Left renal pelvis (tissue), 4 donors: Measurements from ENCODE around the gene PAX7. TPM values are rescaled to one million over a fixed set of nuclear protein-coding genes. Genes with fewer than 3 reads are reported as not detected.
"Not testable (repeated sequence)": the region's sequence is repeated elsewhere in the genome, so short reads cannot be mapped to it uniquely, and the experiment has no call there.

ENCODE experiments used
- DNase-seq, 4 donors: peaks; one replicate each; pipeline ENCODE4 v3.0.0-alpha.2; 2013; ENCODE audit warnings: low read depth in 4 of 4, low spot score in 3 of 4
- polyA plus RNA-seq, 4 donors: library from polyadenylated mRNA; unstranded; fragments of 120-200 nt; gene quantifications; one replicate each; pipeline ENCODE4 v1.2.1, GENCODE V29; 2013; ENCODE audit not compliant: insufficient read length in 4 of 4

PAX7 gene
- polyA plus RNA-seq, 4 donors = not detected

DNA sequence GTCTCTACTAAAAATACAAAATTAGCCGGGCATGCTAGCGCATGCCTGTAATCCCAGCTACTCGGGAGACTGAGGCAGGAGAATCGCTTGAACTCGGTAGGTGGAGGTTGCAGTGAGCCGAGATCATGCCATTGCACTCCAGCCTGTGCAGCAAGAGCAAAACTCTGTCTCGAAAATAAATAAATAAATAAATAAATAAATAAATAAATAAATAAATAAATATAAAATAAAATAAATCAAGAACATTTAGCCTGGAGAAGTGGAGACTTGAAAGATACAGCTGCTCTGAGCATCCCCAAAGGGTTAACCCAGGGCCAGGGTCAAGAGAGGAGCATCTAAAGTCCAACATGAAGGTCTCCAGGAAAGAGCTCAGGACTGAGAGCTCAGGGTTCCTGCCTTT, 63.6 kb downstream of the PAX7 start:
- DNase-seq = not testable (repeated sequence)

DNA sequence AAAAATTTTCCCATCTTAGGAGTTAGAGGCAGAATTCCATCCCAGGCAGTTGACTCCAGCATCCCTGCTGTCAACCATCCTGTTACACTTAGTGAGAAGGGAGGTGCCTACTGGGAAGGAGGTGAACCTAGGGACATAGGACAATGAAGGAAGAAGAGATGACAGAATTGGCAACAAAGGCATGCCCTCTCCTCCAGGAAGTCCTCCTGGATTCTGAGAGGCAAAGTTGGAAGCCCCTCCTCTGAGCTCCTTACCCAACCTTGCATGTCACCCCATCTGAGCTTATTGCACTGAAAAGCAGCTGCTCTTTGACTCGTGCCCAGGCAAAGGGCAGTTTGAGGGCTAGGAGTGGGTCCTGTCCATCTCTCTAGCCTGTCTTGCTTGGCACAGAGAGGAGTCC, 66.9 kb downstream of the PAX7 start:
- no peak for DNase-seq

DNA sequence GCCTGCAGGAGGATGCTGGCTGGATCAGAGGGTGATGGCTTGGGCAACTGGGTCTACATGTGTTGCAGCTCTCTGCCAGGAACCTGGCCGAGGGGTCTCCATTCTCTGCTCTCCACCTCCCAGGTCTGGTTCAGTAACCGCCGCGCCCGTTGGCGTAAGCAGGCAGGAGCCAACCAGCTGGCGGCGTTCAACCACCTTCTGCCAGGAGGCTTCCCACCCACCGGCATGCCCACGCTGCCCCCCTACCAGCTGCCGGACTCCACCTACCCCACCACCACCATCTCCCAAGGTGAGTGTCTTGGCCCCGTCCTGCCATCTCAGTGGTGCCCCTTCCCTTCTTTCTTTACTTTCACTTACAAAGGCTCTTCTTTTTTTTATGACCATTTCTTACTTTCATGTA, 69.9 kb downstream of the PAX7 start:
- DNase-seq = no peak

- DNase-seq = no peak
These were observed 70.5 kb downstream of the PAX7 start for GRCh38 chr1:18701183-18701582.

GRCh38 chr1:18703041-18703621, 72.5 kb downstream of the PAX7 start:
- no peak for DNase-seq

DNA sequence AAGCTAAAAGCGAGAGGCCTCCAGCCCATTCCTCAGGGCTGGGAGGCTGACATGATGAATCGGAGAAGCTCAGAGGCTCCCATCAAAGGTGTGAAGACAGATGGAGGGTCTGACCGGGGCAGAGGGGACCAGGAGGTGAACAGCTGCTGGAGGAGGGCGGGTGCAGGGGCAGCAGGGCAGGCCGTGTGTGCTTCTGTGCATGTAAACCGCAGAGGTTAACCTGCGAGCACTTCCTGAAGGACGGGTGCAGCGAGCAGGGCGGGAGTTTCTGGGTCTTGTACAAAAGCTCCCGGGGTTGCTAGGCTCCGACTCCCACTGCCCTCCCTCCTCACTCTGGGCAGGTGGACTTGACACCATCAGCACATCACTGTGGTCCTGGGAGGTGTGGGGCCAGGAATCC, 75.2 kb downstream of the PAX7 start:
- no peak for DNase-seq

GRCh38 chr1:18707696-18708257, 77.1 kb downstream of the PAX7 start:
- DNase-seq = no peak

GRCh38 chr1:18710002-18710401, 79.4 kb downstream of the PAX7 start:
- no peak for DNase-seq

- DNase-seq = no peak
These were observed 80.4 kb downstream of the PAX7 start for GRCh38 chr1:18711003-18711402.

GRCh38 chr1:18711536-18712251, 81.0 kb downstream of the PAX7 start:
- DNase-seq = no peak

- no peak for DNase-seq
These were observed 81.6 kb downstream of the PAX7 start for GRCh38 chr1:18712252-18712600.

- no peak for DNase-seq
These were observed 83.9 kb downstream of the PAX7 start for GRCh38 chr1:18714404-18715175.

- DNase-seq = no peak
These were observed 85.6 kb downstream of the PAX7 start for GRCh38 chr1:18716112-18716784.

GRCh38 chr1:18716785-18717678, 86.4 kb downstream of the PAX7 start:
- no peak for DNase-seq

GRCh38 chr1:18719786-18720451, 89.3 kb downstream of the PAX7 start:
- DNase-seq = no peak

- no peak for DNase-seq
These were observed 90.4 kb downstream of the PAX7 start for GRCh38 chr1:18721041-18721440.

- no peak for DNase-seq
These were observed 91.1 kb downstream of the PAX7 start for GRCh38 chr1:18721776-18722175.

DNA sequence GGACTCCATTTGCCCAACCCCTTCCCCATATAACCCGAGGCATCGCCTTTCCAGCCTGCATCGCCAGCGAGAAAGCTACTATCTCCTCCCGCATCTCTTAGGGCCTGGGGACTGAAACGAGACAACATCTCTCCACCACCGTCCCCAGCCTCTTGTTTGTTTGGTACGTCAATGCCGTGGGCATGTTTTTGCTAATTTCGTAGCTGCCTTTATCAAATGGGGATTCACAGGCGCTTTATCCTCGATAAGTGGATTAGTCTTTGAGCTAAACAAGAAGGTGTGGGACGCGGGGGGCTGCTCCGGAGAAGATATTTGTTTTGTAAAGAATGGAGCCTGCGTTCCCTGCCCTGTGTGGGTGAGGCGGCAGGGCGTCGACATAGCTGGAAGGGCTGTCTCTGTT, 91.6 kb downstream of the PAX7 start:
- no peak for DNase-seq

- no peak for DNase-seq
These were observed 92.6 kb downstream of the PAX7 start for GRCh38 chr1:18723206-18723605.
